ENCODE measurements around the gene THBS4.

Gene THBS4
- 0.21 to 1.1 (median 0.65) reads per million in 9 experiments for total RNA-seq

GRCh38 chr5:80034962-80035821, at the start of gene THBS4:
TSS of gene THBS4 (plus strand) at chr5:80035348. CDS start at chr5:80035538, 190 bp downstream.
- H3K9me3 Mint-ChIP-seq: no peaks in the 10 kb centered on the region
- no peak within 1 kb of the TSS for H3K27ac Mint-ChIP-seq
- H3K36me3 Mint-ChIP-seq (ENCODE audit: insufficient read depth): no peaks in the 10 kb centered on the region
- DNase-seq: no peak
- H3K4me1 Mint-ChIP-seq (ENCODE audit: low read depth in 2 of 2): no peaks in the 10 kb centered on the region
- ATAC-seq (replicated peaks): no peak
- peak within 1 kb of the TSS; percentile 15 to 36 for H3K4me3 Mint-ChIP-seq
- peaks cover 64 to 78% of the 10 kb centered on the region in 2 donors for H3K27me3 Mint-ChIP-seq

DNA sequence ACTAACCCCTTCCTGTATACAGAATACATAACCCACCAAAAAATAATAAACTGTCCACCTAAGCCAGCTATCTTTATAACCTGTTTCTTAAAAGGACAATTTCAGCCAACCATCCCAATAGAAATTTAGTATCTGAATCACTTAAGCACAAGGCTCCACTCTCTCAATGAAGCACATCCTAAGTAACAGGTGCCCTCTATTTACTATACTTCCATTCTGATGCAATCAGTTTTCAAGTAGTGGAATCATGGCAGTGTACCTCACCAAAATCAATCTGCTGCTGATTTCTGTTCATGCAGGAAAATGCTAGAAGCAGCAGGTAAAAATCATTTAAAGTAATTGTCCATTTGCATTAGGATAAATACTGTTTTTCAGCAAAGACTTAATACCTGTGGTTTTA, 48.9 kb upstream of the THBS4 start:
- Mint-ChIP-seq H3K4me1 (ENCODE audit: low read depth in 2 of 2) (peaks cover 6 to 14% of the 10 kb centered on the region in 2 donors), H3K27ac (no peak overlapping the region), H3K9me3 (no peaks in the 10 kb centered on the region), H3K4me3 (no peak overlapping the region), H3K36me3 (ENCODE audit: insufficient read depth) (peaks cover 57% of the 10 kb centered on the region), H3K27me3 (no peaks in the 10 kb centered on the region)
- ATAC-seq (replicated peaks): no peak
- DNase-seq: no peak

GRCh38 chr5:79990205-79990597, 44.9 kb upstream of the THBS4 start:
- DNase-seq (no peak), ATAC-seq (replicated peaks) (peak; percentile 1)
- H3K36me3 Mint-ChIP-seq (ENCODE audit: insufficient read depth): peaks cover 36% of the 10 kb centered on the region
- H3K27me3 Mint-ChIP-seq: peaks cover 7 to 9% of the 10 kb centered on the region in 2 donors
- peak overlapping the region; percentile 91 to 92 for H3K27ac Mint-ChIP-seq
- H3K4me1 Mint-ChIP-seq (ENCODE audit: low read depth in 2 of 2): peaks cover 11 to 18% of the 10 kb centered on the region in 2 donors
- H3K4me3 Mint-ChIP-seq: peak overlapping the region; percentile 80
- no peaks in the 10 kb centered on the region for H3K9me3 Mint-ChIP-seq

- H3K27ac Mint-ChIP-seq: peak within 1 kb of the TSS; percentile 91 to 92
- H3K4me3 Mint-ChIP-seq: peak within 1 kb of the TSS; percentile 80
- DNase-seq (peak; percentile 80 to 83 (median 80)), ATAC-seq (replicated peaks) (peak; percentile 97)
- H3K9me3 Mint-ChIP-seq: no peaks in the 10 kb centered on the region
- peaks cover 30% of the 10 kb centered on the region for H3K36me3 Mint-ChIP-seq (ENCODE audit: insufficient read depth)
- peaks cover 12 to 15% of the 10 kb centered on the region in 2 donors for H3K27me3 Mint-ChIP-seq
- peaks cover 11 to 18% of the 10 kb centered on the region in 2 donors for H3K4me1 Mint-ChIP-seq (ENCODE audit: low read depth in 2 of 2)
Measured at GRCh38 chr5:79990598-79991507, 44.3 kb upstream of the THBS4 start, which contains the start of gene MTX3. TSS of gene MTX3 (minus strand) at chr5:79991262. CDS start at chr5:79991238, 24 bp downstream.

DNA sequence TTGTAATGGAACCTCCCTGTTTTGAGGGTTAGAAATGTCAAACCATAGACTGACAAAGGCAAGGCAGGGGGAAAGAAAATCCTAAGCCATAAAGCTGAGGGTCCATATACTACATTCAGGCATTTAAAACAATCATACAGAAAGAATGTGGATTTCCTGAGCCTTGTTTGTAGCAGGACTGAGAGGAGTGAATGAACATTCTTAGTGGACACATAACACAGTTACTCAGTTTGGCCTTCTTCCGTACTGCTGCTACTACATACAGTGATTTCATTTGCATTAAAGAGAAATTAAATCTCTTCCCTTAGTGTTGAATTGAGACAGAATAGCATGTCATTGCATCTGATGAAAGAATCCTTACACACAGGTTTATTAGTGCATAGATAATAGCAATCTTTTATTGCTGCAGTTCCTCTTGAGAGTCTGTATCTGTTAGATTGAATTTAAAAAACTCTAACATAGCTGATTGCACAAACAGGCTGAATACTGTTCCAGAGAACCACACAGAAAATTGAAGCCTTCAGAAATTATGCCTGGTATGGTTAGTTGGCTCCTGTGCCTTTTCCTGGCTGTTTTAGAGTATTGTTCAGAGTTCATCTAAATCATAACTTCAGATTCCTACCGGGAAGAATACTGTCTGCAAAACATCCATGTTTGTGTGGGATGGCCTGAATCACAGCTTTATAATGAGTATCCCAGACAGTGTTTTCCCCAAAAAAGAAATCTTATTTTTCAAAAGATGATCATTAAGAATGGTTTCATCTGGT, 42.1 kb upstream of the THBS4 start:
- no peak for ATAC-seq (replicated peaks)
- peaks cover 12 to 18% of the 10 kb centered on the region in 2 donors for H3K27me3 Mint-ChIP-seq
- peaks cover 11 to 13% of the 10 kb centered on the region in 2 donors for H3K4me1 Mint-ChIP-seq (ENCODE audit: low read depth in 2 of 2)

GRCh38 chr5:79999722-80000121, 35.4 kb upstream of the THBS4 start:
- Mint-ChIP-seq H3K4me1 (ENCODE audit: low read depth in 2 of 2) (no peaks in the 10 kb centered on the region), H3K4me3 (no peak overlapping the region)
- DNase-seq: no peak

More for the DNA sequence above, 42.1 kb upstream of the THBS4 start:
- no peak for DNase-seq
- Mint-ChIP-seq H3K9me3 (no peaks in the 10 kb centered on the region), H3K4me3 (no peak overlapping the region), H3K27ac (no peak overlapping the region), H3K36me3 (ENCODE audit: insufficient read depth) (peaks cover 11% of the 10 kb centered on the region)

DNA sequence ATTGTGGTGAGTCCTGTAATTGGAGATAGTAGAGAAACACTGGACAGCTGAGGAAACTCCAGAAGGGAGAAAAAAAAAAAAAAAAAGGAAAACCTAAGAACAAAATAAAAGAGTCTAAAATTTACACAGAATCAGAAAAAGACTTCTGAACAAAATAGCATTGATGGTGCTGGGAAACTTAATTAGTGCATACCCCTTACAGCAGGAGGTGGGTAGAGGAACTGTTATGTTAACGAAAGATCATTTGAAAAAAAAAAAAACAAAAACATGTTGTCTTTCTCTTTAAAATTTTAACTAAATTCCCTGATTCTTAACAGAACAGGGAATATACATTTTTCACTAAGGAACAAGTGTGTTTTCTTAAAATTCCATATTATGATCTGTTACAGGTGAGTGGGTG, 32.5 kb upstream of the THBS4 start:
- ATAC-seq (replicated peaks): no peak
- H3K4me1 Mint-ChIP-seq (ENCODE audit: low read depth in 2 of 2): no peaks in the 10 kb centered on the region
- no peak overlapping the region for H3K4me3 Mint-ChIP-seq
- no peaks in the 10 kb centered on the region for H3K36me3 Mint-ChIP-seq (ENCODE audit: insufficient read depth)
- no peaks in the 10 kb centered on the region for H3K9me3 Mint-ChIP-seq
- no peaks in the 10 kb centered on the region for H3K27me3 Mint-ChIP-seq
- DNase-seq: no peak
- no peak overlapping the region for H3K27ac Mint-ChIP-seq

More at GRCh38 chr5:79999722-80000121, 35.4 kb upstream of the THBS4 start:
- Mint-ChIP-seq H3K27me3 (peaks cover 10 to 13% of the 10 kb centered on the region in 2 donors), H3K9me3 (no peaks in the 10 kb centered on the region), H3K36me3 (ENCODE audit: insufficient read depth) (no peaks in the 10 kb centered on the region), H3K27ac (no peak overlapping the region)
- ATAC-seq (replicated peaks): no peak

DNA sequence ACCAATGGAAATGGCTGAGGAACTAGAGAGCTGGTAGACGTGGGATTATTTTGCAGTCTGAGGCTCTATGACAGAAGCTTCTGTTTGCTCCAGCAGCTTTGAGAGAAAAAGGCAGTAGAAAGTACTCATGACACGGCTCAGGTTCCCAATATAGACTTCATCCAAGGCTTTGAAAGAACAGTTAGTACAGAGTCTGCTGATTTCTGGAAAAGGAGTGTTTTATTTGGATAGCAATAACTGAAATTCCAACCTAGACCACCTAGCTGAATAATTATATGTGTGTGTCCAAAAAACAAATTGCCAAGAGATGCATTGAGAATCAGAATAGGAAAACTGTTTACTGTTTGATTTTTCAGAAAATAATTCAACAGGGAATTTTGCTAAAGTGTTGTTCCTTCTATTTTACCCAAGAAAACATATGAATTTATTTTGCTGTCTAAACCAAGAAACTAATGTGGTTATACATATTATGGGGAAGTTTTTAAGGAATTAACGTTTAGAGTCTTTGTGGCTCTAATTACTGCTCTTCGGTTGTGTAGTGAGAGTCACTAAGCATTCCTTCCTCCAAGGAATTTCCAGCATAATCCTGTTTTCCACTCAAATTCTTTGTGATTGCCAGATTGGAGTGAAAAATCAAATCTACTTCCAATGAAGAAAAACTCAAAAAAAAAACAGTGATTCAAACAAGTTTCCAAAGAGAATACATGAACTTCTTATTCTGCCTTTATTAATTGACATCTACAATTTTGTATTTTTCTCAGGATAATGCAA, 26.0 kb upstream of the THBS4 start:
- Mint-ChIP-seq H3K27me3 (peaks cover 0 to 11% of the 10 kb centered on the region in 2 donors), H3K4me3 (no peak overlapping the region), H3K9me3 (no peaks in the 10 kb centered on the region), H3K36me3 (ENCODE audit: insufficient read depth) (no peaks in the 10 kb centered on the region), H3K27ac (no peak overlapping the region), H3K4me1 (ENCODE audit: low read depth in 2 of 2) (no peaks in the 10 kb centered on the region)
- DNase-seq (no peak), ATAC-seq (replicated peaks) (no peak)

- Mint-ChIP-seq H3K27me3 (peaks cover 0 to 11% of the 10 kb centered on the region in 2 donors), H3K4me3 (no peak overlapping the region), H3K9me3 (no peaks in the 10 kb centered on the region), H3K36me3 (ENCODE audit: insufficient read depth) (no peaks in the 10 kb centered on the region), H3K27ac (no peak overlapping the region), H3K4me1 (ENCODE audit: low read depth in 2 of 2) (no peaks in the 10 kb centered on the region)
- DNase-seq: no peak
- no peak for ATAC-seq (replicated peaks)
Measured at GRCh38 chr5:80010754-80011392, 24.3 kb upstream of the THBS4 start.

DNA sequence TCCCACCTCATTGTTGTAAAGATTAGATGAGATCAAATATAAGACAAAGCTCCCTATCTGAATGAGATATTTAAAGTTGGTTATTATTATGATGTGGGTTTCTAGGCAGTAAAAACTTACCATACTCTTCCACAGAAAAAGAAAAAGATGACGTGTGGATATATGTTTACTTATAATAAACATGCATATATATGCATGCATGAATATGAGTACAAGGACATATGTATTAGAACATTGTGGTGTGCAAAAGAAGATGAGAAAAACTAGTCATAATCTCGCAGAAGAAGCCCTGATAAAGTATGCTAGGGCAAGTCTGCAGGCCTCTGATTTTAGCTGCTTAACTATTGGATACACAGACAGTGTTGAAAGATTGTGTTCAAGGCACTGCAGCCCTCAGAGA, 10.1 kb upstream of the THBS4 start:
- H3K36me3 Mint-ChIP-seq (ENCODE audit: insufficient read depth): peaks cover 2% of the 10 kb centered on the region
- peaks cover 20 to 49% of the 10 kb centered on the region in 2 donors for H3K27me3 Mint-ChIP-seq
- H3K4me1 Mint-ChIP-seq (ENCODE audit: low read depth in 2 of 2): peaks cover 0 to 3% of the 10 kb centered on the region in 2 donors
- ATAC-seq (replicated peaks) (no peak), DNase-seq (no peak)
- H3K27ac Mint-ChIP-seq: no peak overlapping the region
- no peak overlapping the region for H3K4me3 Mint-ChIP-seq
- H3K9me3 Mint-ChIP-seq: no peaks in the 10 kb centered on the region

DNA sequence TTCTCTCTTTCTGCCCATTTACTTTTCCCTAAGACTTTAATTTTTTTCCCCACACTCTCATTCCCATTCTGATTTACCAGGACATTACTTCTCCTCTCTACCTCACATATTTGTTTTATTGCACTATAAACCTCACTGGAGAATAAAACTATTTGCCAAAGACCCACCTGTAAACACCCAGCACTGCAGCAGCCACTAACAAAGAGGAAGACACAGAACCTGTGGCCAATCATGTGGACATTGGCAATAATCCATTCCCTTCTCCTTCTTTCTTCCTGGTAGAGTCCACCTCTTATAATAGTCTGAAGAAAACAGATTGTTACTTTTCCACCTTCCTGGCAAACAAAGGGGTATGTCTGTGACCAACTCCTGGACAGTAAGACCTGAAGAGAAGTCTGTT, 8.3 kb upstream of the THBS4 start:
- Mint-ChIP-seq H3K27me3 (peaks cover 29 to 58% of the 10 kb centered on the region in 2 donors), H3K4me3 (no peak overlapping the region), H3K36me3 (ENCODE audit: insufficient read depth) (peaks cover 2% of the 10 kb centered on the region), H3K27ac (no peak overlapping the region), H3K4me1 (ENCODE audit: low read depth in 2 of 2) (peaks cover 0 to 3% of the 10 kb centered on the region in 2 donors), H3K9me3 (no peaks in the 10 kb centered on the region)
- no peak for ATAC-seq (replicated peaks)
- no peak for DNase-seq

DNA sequence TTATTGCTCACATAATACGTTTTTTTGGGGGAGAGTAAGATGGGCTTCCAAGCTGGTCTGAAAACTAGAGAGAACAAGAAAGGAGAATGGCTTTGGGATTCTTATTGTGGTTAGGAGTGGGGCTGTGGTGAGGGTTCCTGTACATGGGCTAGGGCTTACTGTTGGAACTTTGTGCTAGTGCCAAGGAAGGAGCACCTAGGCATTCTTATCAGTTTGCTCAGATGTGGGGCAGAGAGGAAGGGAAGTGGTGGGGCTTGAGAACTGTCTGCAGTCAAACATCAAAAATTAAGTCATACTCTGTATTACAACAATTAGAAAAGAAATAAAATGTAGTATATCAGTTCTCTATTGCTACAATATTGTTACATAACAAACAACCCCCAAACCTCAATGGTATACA, 4.0 kb upstream of the THBS4 start:
- H3K27me3 Mint-ChIP-seq: peaks cover 64 to 65% of the 10 kb centered on the region in 2 donors
- H3K9me3 Mint-ChIP-seq: no peaks in the 10 kb centered on the region
- H3K4me1 Mint-ChIP-seq (ENCODE audit: low read depth in 2 of 2): no peaks in the 10 kb centered on the region
- H3K4me3 Mint-ChIP-seq: no peak overlapping the region
- peaks cover 2% of the 10 kb centered on the region for H3K36me3 Mint-ChIP-seq (ENCODE audit: insufficient read depth)
- ATAC-seq (replicated peaks) (no peak), DNase-seq (no peak)
- H3K27ac Mint-ChIP-seq: no peak overlapping the region
